PC-9 (cell line): ENCODE results near the gene TIGD4. TPM values are rescaled to one million over a fixed set of nuclear protein-coding genes. Genes with fewer than 3 reads are reported as not detected.

ENCODE experiments used
- BruUV-seq: library from RNA; stranded (reverse); fragments of 400-500 nt; replicated peaks from 2 replicates; lab custom pipeline; 2021; lab: Mats Ljungman, UMichigan
- CTCF ChIA-PET: fragments of 300-600 bp; sonication (Branson Sonifier 250); formaldehyde crosslinking; loops from one replicate; lab custom pipeline; 2022; ENCODE audit warnings: antibody characterized with exemption; lab: Charles Lee
- POLR2A ChIA-PET: fragments of 300-600 bp; sonication (Branson Sonifier 250); formaldehyde crosslinking; loops from one replicate; lab custom pipeline; 2022; ENCODE audit warnings: antibody characterized with exemption; ENCODE audit not compliant: unreplicated experiment; lab: Charles Lee
- DNase-seq, 2 experiments: peaks; one replicate each; pipeline versions ENCODE4 v3.0.0 to v3.0.0-alpha.2; 2015 to 2022; ENCODE audit warnings: mixed read lengths in 1 of 2
- H2AFZ ChIP-seq: fragments of 200-600 bp; sonication (generic); 2 replicates; pipeline ENCODE4 v1.8.1; 2017; ENCODE audit warnings: antibody characterized with exemption
- H3F3A ChIP-seq: fragments of 200-600 bp; sonication (generic); 2 replicates; pipeline ENCODE4 v1.8.1; 2017; ENCODE audit warnings: antibody characterized with exemption, mild to moderate bottlenecking, low read depth; ENCODE audit not compliant: insufficient read depth
- H3K27ac ChIP-seq: fragments of 200-600 bp; sonication (generic); 2 replicates; pipeline ENCODE4 v1.6.1; 2016; ENCODE audit warnings: mixed run types
- H3K27me3 ChIP-seq: fragments of 200-600 bp; sonication (generic); 2 replicates; pipeline ENCODE4 v1.6.1; 2016; ENCODE audit warnings: low read depth, mixed run types; ENCODE audit not compliant: insufficient read depth
- H3K36me3 ChIP-seq: fragments of 200-600 bp; sonication (generic); 2 replicates; pipeline ENCODE4 v1.6.1; 2016; ENCODE audit warnings: low read depth, mixed run types
- H3K4me1 ChIP-seq: fragments of 200-600 bp; sonication (generic); replicated peaks from 2 replicates; pipeline ENCODE4 v1.6.1; 2016; ENCODE audit warnings: mixed run types; ENCODE audit not compliant: insufficient read depth
- H3K4me2 ChIP-seq: fragments of 200-600 bp; sonication (generic); 2 replicates; pipeline ENCODE4 v1.6.1; 2017; ENCODE audit warnings: mixed run types
- H3K4me3 ChIP-seq: fragments of 200-600 bp; sonication (generic); 2 replicates; pipeline ENCODE4 v1.6.1; 2016; ENCODE audit warnings: mixed run types
- H3K79me2 ChIP-seq: fragments of 200-600 bp; sonication (generic); 2 replicates; pipeline ENCODE4 v1.6.1; 2017; ENCODE audit warnings: low read depth, mixed run types
- H3K9me2 ChIP-seq: fragments of 200-600 bp; sonication (generic); 2 replicates; pipeline ENCODE4 v1.8.1; 2017; ENCODE audit warnings: mild to moderate bottlenecking; ENCODE audit not compliant: insufficient read depth
- H3K9me3 ChIP-seq: fragments of 200-600 bp; sonication (generic); 2 replicates; pipeline ENCODE4 v1.8.1; 2016; ENCODE audit warnings: low read depth; ENCODE audit not compliant: insufficient read depth
- H4K20me1 ChIP-seq: fragments of 200-600 bp; sonication (generic); 2 replicates; pipeline ENCODE4 v1.8.1; 2017; ENCODE audit not compliant: insufficient read depth
- CTCF ChIP-seq: fragments of 200-600 bp; sonication (generic); conservative IDR thresholded peaks from 2 replicates; pipeline ENCODE4 v1.6.1; 2017; ENCODE audit warnings: mixed run types, antibody characterized with exemption, mild to moderate bottlenecking, moderate library complexity
- EZH2 ChIP-seq: fragments of 200-600 bp; sonication (generic); IDR thresholded peaks from 2 replicates; pipeline ENCODE4 v1.8.0; 2017; ENCODE audit warnings: antibody characterized with exemption, low read depth
- intact Hi-C: fragments of 100-400 bp; cut with micrococcal nuclease; formaldehyde crosslinking; loops from one replicate; pipeline ENCODE4 v1.10.0; 2022; ENCODE audit not compliant: unreplicated experiment
- total RNA-seq: library from RNA; stranded (reverse); gene quantifications from 2 replicates; pipeline ENCODE4 v1.2.3, GENCODE V29; 2021

The TIGD4 gene
- total RNA-seq, 1 experiment from 2014 or later: 0.70 TPM

DNA sequence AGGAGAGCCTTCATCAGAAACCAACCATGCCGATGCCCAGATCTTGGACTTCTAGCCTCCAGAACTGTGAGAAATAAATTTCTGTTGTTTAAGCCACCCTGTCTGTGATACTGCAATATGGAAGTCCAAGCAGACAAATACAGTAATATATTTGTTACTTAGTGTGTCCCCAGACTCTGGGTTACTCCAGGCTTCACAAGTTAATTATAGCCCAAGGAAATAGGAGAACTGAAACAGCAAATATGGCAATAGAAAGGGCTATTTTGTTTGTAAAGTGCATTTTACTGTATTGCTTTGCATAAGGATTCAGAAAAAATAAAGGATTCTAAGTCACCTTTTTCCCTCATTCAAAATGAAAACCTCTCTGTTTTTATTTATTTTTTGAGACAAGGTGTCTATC lies 15.7 kb downstream of the TIGD4 start:
- Histone ChIP-seq H3F3A (no peaks in the 10 kb centered on the region), H3K79me2 (no peaks in the 10 kb centered on the region), H3K27ac (no peak overlapping the region), H3K9me2 (no peaks in the 10 kb centered on the region), H3K4me3 (no peak overlapping the region), H3K4me1 (no peaks in the 10 kb centered on the region), H3K9me3 (no peaks in the 10 kb centered on the region), H4K20me1 (no peaks in the 10 kb centered on the region), H2AFZ (no peak overlapping the region), H3K36me3 (no peaks in the 10 kb centered on the region), H3K4me2 (no peak overlapping the region), H3K27me3 (no peaks in the 10 kb centered on the region)
- BruUV-seq: no TSS peak
- no peak for TF ChIP-seq CTCF
- no peak for TF ChIP-seq EZH2
- no peak for DNase-seq
- intact Hi-C loops: no loop called here
- CTCF ChIA-PET: no interaction called here
- POLR2A ChIA-PET: interaction anchor here (0.6 kb wide), 1 partner anchor 16 kb away, joined by 12 read pairs; the partner anchor contains the start of genes ARFIP1 and TIGD4

DNA sequence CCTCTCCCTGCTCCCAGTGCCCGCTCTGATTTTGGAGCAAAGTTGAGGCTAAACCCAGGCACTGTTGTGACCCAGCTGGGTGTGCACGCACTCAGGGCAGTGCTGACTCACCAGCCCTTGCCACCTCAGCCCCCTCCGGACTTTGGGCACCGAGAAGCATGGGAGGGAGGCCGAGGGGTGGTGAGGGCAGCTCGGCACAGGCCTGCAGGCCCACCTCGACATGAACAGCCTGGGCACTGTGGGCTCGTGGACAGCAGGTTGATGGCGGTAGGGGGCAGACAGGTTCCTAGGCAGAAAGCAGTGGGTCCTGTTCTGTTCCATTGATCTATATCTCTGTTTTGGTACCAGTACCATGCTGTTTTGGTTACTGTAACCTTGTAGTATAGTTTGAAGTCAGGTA lies 30.9 kb downstream of the TIGD4 start:
- Histone ChIP-seq H3K4me3 (no peak overlapping the region), H3K36me3 (no peaks in the 10 kb centered on the region), H3K27me3 (no peaks in the 10 kb centered on the region), H3K9me3 (no peaks in the 10 kb centered on the region), H4K20me1 (no peaks in the 10 kb centered on the region), H3K4me1 (no peaks in the 10 kb centered on the region), H3K27ac (no peak overlapping the region), H3K9me2 (no peaks in the 10 kb centered on the region), H2AFZ (no peak overlapping the region), H3F3A (no peaks in the 10 kb centered on the region), H3K79me2 (no peaks in the 10 kb centered on the region), H3K4me2 (no peak overlapping the region)
- ChIA-PET CTCF (no interaction called here), POLR2A (interaction anchor here (0.6 kb wide), 1 partner anchor 65 kb away, joined by 4 read pairs; no protein-coding TSS in a partner anchor)
- TF ChIP-seq CTCF (no peak), EZH2 (no peak)
- no peak for DNase-seq
- BruUV-seq: no TSS peak
- intact Hi-C loops: no loop called here

- no peaks in the 10 kb centered on the region for H3K27me3 ChIP-seq
- CTCF ChIA-PET: no interaction called here
- no peak for DNase-seq
- no peak overlapping the region for H2AFZ ChIP-seq
- BruUV-seq: no TSS peak
- no peaks in the 10 kb centered on the region for H3K36me3 ChIP-seq
- no peaks in the 10 kb centered on the region for H3K9me2 ChIP-seq
- H3K4me3 ChIP-seq: no peak overlapping the region
- intact Hi-C loops: no loop called here
- H3F3A ChIP-seq: no peaks in the 10 kb centered on the region
- POLR2A ChIA-PET: no interaction called here
- H3K4me2 ChIP-seq: no peak overlapping the region
- TF ChIP-seq CTCF: no peak
- TF ChIP-seq EZH2: no peak
- no peak overlapping the region for H3K27ac ChIP-seq
- no peaks in the 10 kb centered on the region for H3K4me1 ChIP-seq
- H4K20me1 ChIP-seq: no peaks in the 10 kb centered on the region
- no peaks in the 10 kb centered on the region for H3K9me3 ChIP-seq
- no peaks in the 10 kb centered on the region for H3K79me2 ChIP-seq
These were observed 32.1 kb downstream of the TIGD4 start for GRCh38 chr4:152747444-152747843.
